ENCODE measurements around the gene SLC22A12.

DNA sequence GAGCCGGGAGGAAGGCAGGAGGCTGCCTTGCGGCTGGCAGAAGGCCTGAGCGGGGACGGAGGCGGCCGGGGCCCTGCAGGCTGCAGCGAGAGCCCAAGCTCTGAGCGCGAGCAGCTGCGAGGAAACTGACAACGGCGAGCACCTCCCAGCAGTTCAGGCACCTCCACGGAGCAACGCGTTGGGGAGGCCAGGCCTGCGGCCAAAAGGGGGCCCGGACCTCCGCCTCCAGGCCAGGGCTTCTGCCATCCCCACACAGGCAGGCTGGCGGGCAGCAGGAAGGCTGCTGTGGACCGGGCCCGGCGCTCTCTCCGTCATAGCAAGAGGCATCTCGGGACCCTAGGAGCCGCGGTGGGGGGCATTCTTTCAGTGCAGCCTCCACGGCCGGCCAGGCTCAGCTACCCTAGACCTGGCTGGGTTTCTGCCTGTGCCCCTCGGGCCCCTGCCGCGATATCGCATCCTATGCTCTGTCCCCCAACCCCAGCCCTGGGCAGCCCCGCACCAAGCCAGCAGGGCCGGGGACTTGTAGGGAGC, 22.9 kb upstream of the SLC22A12 start:
- TF ChIP-seq, protein P1, sequence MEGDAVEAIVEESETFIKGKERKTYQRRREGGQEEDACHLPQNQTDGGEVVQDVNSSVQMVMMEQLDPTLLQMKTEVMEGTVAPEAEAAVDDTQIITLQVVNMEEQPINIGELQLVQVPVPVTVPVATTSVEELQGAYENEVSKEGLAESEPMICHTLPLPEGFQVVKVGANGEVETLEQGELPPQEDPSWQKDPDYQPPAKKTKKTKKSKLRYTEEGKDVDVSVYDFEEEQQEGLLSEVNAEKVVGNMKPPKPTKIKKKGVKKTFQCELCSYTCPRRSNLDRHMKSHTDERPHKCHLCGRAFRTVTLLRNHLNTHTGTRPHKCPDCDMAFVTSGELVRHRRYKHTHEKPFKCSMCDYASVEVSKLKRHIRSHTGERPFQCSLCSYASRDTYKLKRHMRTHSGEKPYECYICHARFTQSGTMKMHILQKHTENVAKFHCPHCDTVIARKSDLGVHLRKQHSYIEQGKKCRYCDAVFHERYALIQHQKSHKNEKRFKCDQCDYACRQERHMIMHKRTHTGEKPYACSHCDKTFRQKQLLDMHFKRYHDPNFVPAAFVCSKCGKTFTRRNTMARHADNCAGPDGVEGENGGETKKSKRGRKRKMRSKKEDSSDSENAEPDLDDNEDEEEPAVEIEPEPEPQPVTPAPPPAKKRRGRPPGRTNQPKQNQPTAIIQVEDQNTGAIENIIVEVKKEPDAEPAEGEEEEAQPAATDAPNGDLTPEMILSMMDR (IDR thresholded peaks at IDR 0.05), result no peak
- TF ChIP-seq EP300 (IDR thresholded peaks at IDR 0.05; ENCODE audit: borderline replicate concordance in 1 of 2, low read depth in 1 of 2, low read length in 1 of 2), result no peak
- TF ChIP-seq TAF1 (IDR thresholded peaks at IDR 0.05; ENCODE audit: borderline replicate concordance, low read depth, low read length), result no peak
- no peak for TF ChIP-seq POLR2AphosphoS5 (IDR thresholded peaks at IDR 0.05; ENCODE audit: low read depth, low read length)
- TF ChIP-seq, protein P2, sequence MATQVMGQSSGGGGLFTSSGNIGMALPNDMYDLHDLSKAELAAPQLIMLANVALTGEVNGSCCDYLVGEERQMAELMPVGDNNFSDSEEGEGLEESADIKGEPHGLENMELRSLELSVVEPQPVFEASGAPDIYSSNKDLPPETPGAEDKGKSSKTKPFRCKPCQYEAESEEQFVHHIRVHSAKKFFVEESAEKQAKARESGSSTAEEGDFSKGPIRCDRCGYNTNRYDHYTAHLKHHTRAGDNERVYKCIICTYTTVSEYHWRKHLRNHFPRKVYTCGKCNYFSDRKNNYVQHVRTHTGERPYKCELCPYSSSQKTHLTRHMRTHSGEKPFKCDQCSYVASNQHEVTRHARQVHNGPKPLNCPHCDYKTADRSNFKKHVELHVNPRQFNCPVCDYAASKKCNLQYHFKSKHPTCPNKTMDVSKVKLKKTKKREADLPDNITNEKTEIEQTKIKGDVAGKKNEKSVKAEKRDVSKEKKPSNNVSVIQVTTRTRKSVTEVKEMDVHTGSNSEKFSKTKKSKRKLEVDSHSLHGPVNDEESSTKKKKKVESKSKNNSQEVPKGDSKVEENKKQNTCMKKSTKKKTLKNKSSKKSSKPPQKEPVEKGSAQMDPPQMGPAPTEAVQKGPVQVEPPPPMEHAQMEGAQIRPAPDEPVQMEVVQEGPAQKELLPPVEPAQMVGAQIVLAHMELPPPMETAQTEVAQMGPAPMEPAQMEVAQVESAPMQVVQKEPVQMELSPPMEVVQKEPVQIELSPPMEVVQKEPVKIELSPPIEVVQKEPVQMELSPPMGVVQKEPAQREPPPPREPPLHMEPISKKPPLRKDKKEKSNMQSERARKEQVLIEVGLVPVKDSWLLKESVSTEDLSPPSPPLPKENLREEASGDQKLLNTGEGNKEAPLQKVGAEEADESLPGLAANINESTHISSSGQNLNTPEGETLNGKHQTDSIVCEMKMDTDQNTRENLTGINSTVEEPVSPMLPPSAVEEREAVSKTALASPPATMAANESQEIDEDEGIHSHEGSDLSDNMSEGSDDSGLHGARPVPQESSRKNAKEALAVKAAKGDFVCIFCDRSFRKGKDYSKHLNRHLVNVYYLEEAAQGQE (IDR thresholded peaks at IDR 0.05; ENCODE audit: low read depth, low read length), result no peak
